HepG2 (cell line): ENCODE measurements around the gene ZNF213. TPM values are rescaled to one million over a fixed set of nuclear protein-coding genes. Genes with fewer than 3 reads are reported as not detected.

Experiments
- ATAC-seq: fragments of 200-7000 bp; cut with Tn5 transposase; 3 replicates; pipeline ENCODE4 v1.9.1; 2020; ENCODE audit warnings: mild to moderate bottlenecking, moderate library complexity
- BruUV-seq: library from RNA; stranded (reverse); fragments of 400-500 nt; replicated peaks from 2 replicates; lab custom pipeline; 2021; lab: Mats Ljungman, UMichigan
- CTCF ChIA-PET: fragments of 300-600 bp; formaldehyde crosslinking; extraction: SDS; loops from one replicate; lab custom pipeline; 2021; ENCODE audit warnings: low total read pairs, inconsistent platforms, low intra/inter-chr PET ratio; lab: Yijun Ruan, JAX
- POLR2A ChIA-PET: fragments of 350-600 bp; sonication (Branson Sonifier 250); formaldehyde crosslinking; loops from one replicate; lab custom pipeline; 2020; ENCODE audit warnings: antibody characterized with exemption, inconsistent platforms; lab: Yijun Ruan, JAX
- DNase-seq: peaks from one replicate; pipeline ENCODE4 v3.0.0-alpha.2; 2015; ENCODE audit warnings: low spot score
- FAIRE-seq: peaks from 3 replicates; lab custom pipeline; 2011; peaks lifted over from hg19 to GRCh38; lab: Jason Lieb, UNC
- H2AFZ ChIP-seq: one replicate; pipeline ENCODE4 v1.6.1; 2011; ENCODE audit warnings: low read length, inconsistent platforms
- H3K27ac ChIP-seq: fragments of 300-600 bp; 3 replicates; pipeline ENCODE4 v1.8.0; 2011; ENCODE audit warnings: mixed run types, mild to moderate bottlenecking, mixed read lengths, low read length, inconsistent platforms; ENCODE audit not compliant: insufficient read depth; ENCODE audit errors: extremely low read length
- H3K27me3 ChIP-seq, 2 experiments: fragments of 200-600 bp in 1 of 2; 2 replicates in 1 of 2; 3 replicates in 1 of 2; pipeline versions ENCODE4 v1.6.0 to v1.8.0; 2011; ENCODE audit warnings: low read length in 2 of 2, mild to moderate bottlenecking in 2 of 2, moderate library complexity in 2 of 2, inconsistent platforms in 1 of 2; ENCODE audit not compliant: insufficient read depth in 2 of 2, control insufficient read depth in 1 of 2
- H3K36me3 ChIP-seq, 2 experiments: fragments of 200-600 bp in 1 of 2; replicated peaks in 1 of 2; 2 replicates in 1 of 2; 3 replicates in 1 of 2; pipeline versions ENCODE4 v1.5.1 to v1.8.0; 2011; ENCODE audit warnings: low read length in 2 of 2, inconsistent platforms in 1 of 2; ENCODE audit not compliant: insufficient read depth in 2 of 2, control insufficient read depth in 1 of 2
- H3K4me1 ChIP-seq: 2 replicates; pipeline ENCODE4 v1.5.1; 2012; ENCODE audit warnings: low read length, inconsistent platforms; ENCODE audit not compliant: insufficient read depth
- H3K4me2 ChIP-seq: 2 replicates; pipeline ENCODE4 v1.6.0; 2011; ENCODE audit warnings: low read depth, low read length, inconsistent platforms
- H3K4me3 ChIP-seq, 3 experiments: fragments of 200-600 bp in 1 of 3; sonication (generic), shearing (Covaris generic) in 1 of 3; replicated peaks in 1 of 3; 2 replicates each; pipeline ENCODE4 v1.5.1; 2011 to 2016; ENCODE audit warnings: low read length in 3 of 3, inconsistent platforms in 2 of 3, low read depth in 2 of 3, mild to moderate bottlenecking in 2 of 3, control low read depth in 1 of 3, mixed read lengths in 1 of 3; ENCODE audit not compliant: insufficient read depth in 1 of 3
- H3K79me2 ChIP-seq: one replicate; pipeline ENCODE4 v1.6.1; 2011; ENCODE audit warnings: low read length, inconsistent platforms; ENCODE audit not compliant: insufficient read depth
- H3K9ac ChIP-seq: 2 replicates; pipeline ENCODE4 v1.6.0; 2011; ENCODE audit warnings: mild to moderate bottlenecking, low read depth, low read length, inconsistent platforms; ENCODE audit not compliant: insufficient read depth
- H3K9me3 ChIP-seq: 2 replicates; pipeline ENCODE4 v1.5.1; 2012; ENCODE audit warnings: mild to moderate bottlenecking, low read length
- H4K20me1 ChIP-seq: 2 replicates; pipeline ENCODE4 v1.6.0; 2011; ENCODE audit warnings: inconsistent platforms, mild to moderate bottlenecking, low read length, moderate library complexity; ENCODE audit not compliant: insufficient read depth
- AGO1 ChIP-seq: fragments of 200-400 bp; formaldehyde crosslinking; IDR thresholded peaks from 2 replicates; pipeline ENCODE4 v1.6.1; 2017; ENCODE audit warnings: mild to moderate bottlenecking, low read depth, low read length, moderate library complexity; ENCODE audit not compliant: poor library complexity, severe bottlenecking
- FOSL2 ChIP-seq: sonication (generic); formaldehyde crosslinking; IDR thresholded peaks from 2 replicates; pipeline ENCODE4 v1.4.0; 2020; ENCODE audit warnings: missing genetic modification reagents
- GABPB1 ChIP-seq: IDR thresholded peaks from 2 replicates; pipeline ENCODE4 v1.6.1; 2016; ENCODE audit warnings: mild to moderate bottlenecking, missing genetic modification reagents, moderate library complexity, missing compliant biosample characterization
- ISL2 ChIP-seq: sonication (generic); formaldehyde crosslinking; IDR thresholded peaks from 2 replicates; pipeline ENCODE4 v1.5.0; 2020; ENCODE audit warnings: missing genetic modification reagents
- KDM3A ChIP-seq: IDR thresholded peaks from 2 replicates; pipeline ENCODE4 v1.6.1; 2018; ENCODE audit warnings: low read depth, missing compliant biosample characterization
- KLF16 ChIP-seq, 2 experiments: sonication (generic) in 1 of 2; formaldehyde crosslinking in 1 of 2; IDR thresholded peaks; 2 replicates each; pipeline versions ENCODE4 v1.6.1 to v1.8.0; 2016 to 2023; ENCODE audit warnings: missing genetic modification reagents in 2 of 2, missing compliant biosample characterization in 1 of 2
- MIXL1 ChIP-seq: IDR thresholded peaks from 2 replicates; pipeline ENCODE4 v1.6.1; 2016
- NRL ChIP-seq: sonication (generic); formaldehyde crosslinking; IDR thresholded peaks from 2 replicates; pipeline ENCODE4 v1.5.0; 2020; ENCODE audit warnings: missing genetic modification reagents, mild to moderate bottlenecking, moderate library complexity, borderline replicate concordance
- PCBP1 ChIP-seq: fragments of 200-400 bp; formaldehyde crosslinking; IDR thresholded peaks from 2 replicates; pipeline ENCODE4 v1.6.1; 2017; ENCODE audit warnings: mild to moderate bottlenecking, low read depth, low read length, borderline replicate concordance
- PRPF4 ChIP-seq: fragments of 200-400 bp; formaldehyde crosslinking; IDR thresholded peaks from 2 replicates; pipeline ENCODE4 v1.6.1; 2016; ENCODE audit warnings: low read length, low read depth; ENCODE audit not compliant: poor library complexity, severe bottlenecking
- RFX5 ChIP-seq: IDR thresholded peaks from 2 replicates; pipeline ENCODE4 v1.6.1; 2011; ENCODE audit warnings: low read depth, low read length, improper control_type of control experiment
- SATB2 ChIP-seq: sonication (generic); formaldehyde crosslinking; IDR thresholded peaks from 2 replicates; pipeline ENCODE4 v1.5.0; 2020; ENCODE audit warnings: missing genetic modification reagents
- ZBTB38 ChIP-seq: sonication (generic); formaldehyde crosslinking; IDR thresholded peaks from 2 replicates; pipeline ENCODE4 v1.5.1; 2020; ENCODE audit warnings: mild to moderate bottlenecking, missing genetic modification reagents
- ZKSCAN1 ChIP-seq: fragments of 150-350 bp; IDR thresholded peaks from 2 replicates; pipeline ENCODE4 v1.6.1; 2014; ENCODE audit warnings: low read length
- ZNF296 ChIP-seq: sonication (generic); formaldehyde crosslinking; conservative IDR thresholded peaks from 2 replicates; pipeline ENCODE4 v1.5.0; 2020; ENCODE audit warnings: mild to moderate bottlenecking, missing genetic modification reagents
- ZNF431 ChIP-seq: sonication (generic); formaldehyde crosslinking; IDR thresholded peaks from 2 replicates; pipeline ENCODE4 v1.9.0; 2022; ENCODE audit warnings: missing genetic modification reagents, low read depth, mild to moderate bottlenecking, borderline replicate concordance
- ZNF569 ChIP-seq: sonication (generic); formaldehyde crosslinking; IDR thresholded peaks from 2 replicates; pipeline ENCODE4 v1.5.0; 2020; ENCODE audit warnings: mild to moderate bottlenecking, missing genetic modification reagents, moderate library complexity, borderline replicate concordance
- ZNF629 ChIP-seq: sonication (generic); formaldehyde crosslinking; conservative IDR thresholded peaks from 2 replicates; pipeline ENCODE4 v1.5.0; 2020; ENCODE audit warnings: missing genetic modification reagents
- ZNF781 ChIP-seq: sonication (generic); formaldehyde crosslinking; IDR thresholded peaks from 2 replicates; pipeline ENCODE4 v1.5.1; 2020; ENCODE audit warnings: borderline replicate concordance, mild to moderate bottlenecking, missing genetic modification reagents; ENCODE audit errors: not compliant biosample characterization
- ZNF883 ChIP-seq: sonication (generic); formaldehyde crosslinking; IDR thresholded peaks from 2 replicates; pipeline ENCODE4 v1.5.1; 2020; ENCODE audit warnings: mild to moderate bottlenecking, missing genetic modification reagents; ENCODE audit errors: not compliant biosample characterization
- WGBS: methylation state at CpG from one replicate; pipeline ENCODE4 v1.1.6; 2017; ENCODE audit warnings: low lambda C conversion rate; 5-methylcytosine and 5-hydroxymethylcytosine counted together
- in situ Hi-C: cut with HindIII; loops from 2 replicates; pipeline ENCODE4 v1.10.0; 2017; ENCODE audit warnings: low pct_unique_long_range_greater_than_20kb; ENCODE audit not compliant: extremely low pct_ligation_motif_present
- intact Hi-C: fragments of 100-400 bp; cut with micrococcal nuclease; formaldehyde crosslinking; loops from one replicate; pipeline ENCODE4 v1.10.0; 2022; ENCODE audit not compliant: unreplicated experiment
- polyA plus RNA-seq, 8 experiments: library from polyadenylated mRNA; depleted of rRNA in 3 of 8; stranded (reverse) in 7 of 8; unstranded in 1 of 8; fragments of >200 nt; fragmentation: Illumina TruSeq in 4 of 8; extraction: Trizol in 4 of 8; gene quantifications; 2 replicates each; pipeline versions ENCODE4 v1.2.1 to v1.2.3, GENCODE V29; 2011 to 2016; ENCODE audit warnings: low read depth in 4 of 8, missing spikeins in 1 of 8, mixed read lengths in 1 of 8; ENCODE audit not compliant: insufficient read depth in 1 of 8
- total RNA-seq, 5 experiments: library from RNA; depleted of rRNA; stranded (reverse); fragments of >200 nt; fragmentation: Illumina TruSeq; extraction: Trizol; gene quantifications; 2 replicates each; pipeline ENCODE4 v1.2.3, GENCODE V29; 2016; ENCODE audit warnings: low read depth in 1 of 5
- TF ChIP-seq, protein P1 (sequence below): sonication (generic); formaldehyde crosslinking; IDR thresholded peaks from 2 replicates; pipeline ENCODE4 v1.4.0; 2020; ENCODE audit warnings: mild to moderate bottlenecking, missing genetic modification reagents
- TF ChIP-seq, protein P2 (sequence below): sonication (generic); formaldehyde crosslinking; conservative IDR thresholded peaks from 2 replicates; pipeline ENCODE4 v1.4.0; 2020; ENCODE audit warnings: missing genetic modification reagents
- TF ChIP-seq, protein P3 (sequence below): sonication (generic); formaldehyde crosslinking; IDR thresholded peaks from 2 replicates; pipeline ENCODE4 v1.5.0; 2020; ENCODE audit warnings: missing genetic modification reagents

The ZNF213 gene
- total and polyA plus RNA-seq, 2 of the 13 experiments (the other 11 are each of a cell fraction or from before 2014, with no cell fraction given): 0.59 to 0.97 TPM

DNA sequence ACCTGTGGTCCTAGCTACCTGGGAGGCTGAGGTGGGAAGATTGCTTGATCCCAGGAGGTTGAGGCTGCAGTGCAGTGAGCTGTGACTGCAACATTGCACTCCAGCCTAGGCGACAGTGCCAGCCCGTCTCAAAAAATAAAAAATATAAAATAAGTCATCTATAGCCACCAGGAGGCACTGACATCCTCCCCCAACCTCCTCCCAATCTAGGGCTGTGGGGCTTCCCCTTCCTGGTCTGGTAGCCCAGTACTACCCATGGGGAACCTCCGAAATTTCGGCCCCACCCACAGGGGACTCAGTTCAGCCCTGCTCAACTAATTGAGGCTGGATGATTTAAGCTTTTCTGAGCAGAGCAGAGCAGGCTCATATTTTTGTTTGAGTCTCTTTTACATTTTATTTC, 39.0 kb upstream of the ZNF213 start (continued):
- no peak for TF ChIP-seq ZNF569 (CRISPR knock-in tag)
- TF ChIP-seq NRL (CRISPR knock-in tag): no peak
- no peak for TF ChIP-seq AGO1
- TF ChIP-seq, protein P1, sequence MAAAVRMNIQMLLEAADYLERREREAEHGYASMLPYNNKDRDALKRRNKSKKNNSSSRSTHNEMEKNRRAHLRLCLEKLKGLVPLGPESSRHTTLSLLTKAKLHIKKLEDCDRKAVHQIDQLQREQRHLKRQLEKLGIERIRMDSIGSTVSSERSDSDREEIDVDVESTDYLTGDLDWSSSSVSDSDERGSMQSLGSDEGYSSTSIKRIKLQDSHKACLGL (CRISPR knock-in tag): no peak
- no peak for TF ChIP-seq MIXL1
- TF ChIP-seq ZNF431 (CRISPR knock-in tag): no peak
- TF ChIP-seq, all 625 proteins: peak for 0

DNA sequence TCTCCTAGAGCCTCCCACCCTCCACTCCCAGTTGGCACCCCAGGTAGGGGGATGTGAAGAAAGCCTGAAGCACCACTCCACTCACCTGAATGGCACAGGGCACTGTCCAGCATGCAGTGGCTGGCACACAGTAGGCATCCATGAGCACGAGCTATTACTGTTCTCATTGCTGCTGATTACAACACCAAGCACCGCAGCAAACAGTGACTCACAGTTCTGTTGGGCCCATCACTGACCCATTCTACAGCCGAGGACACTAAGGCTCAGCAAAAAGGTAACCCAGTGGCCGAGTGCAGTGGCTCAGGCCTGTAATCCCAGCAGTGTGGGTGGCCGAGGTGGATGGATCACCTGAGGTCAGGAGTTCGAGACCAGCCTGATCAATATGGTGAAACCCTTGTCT, 38.5 kb upstream of the ZNF213 start:
- ChIA-PET CTCF (interaction anchor here (1.4 kb wide), 1 partner anchor 36 kb away, joined by 7 read pairs; no protein-coding TSS in a partner anchor), POLR2A (interaction anchor here (3.3 kb wide), 1 partner anchor 31 kb away, joined by 13 read pairs; the partner anchor contains the start of gene IL32)
- Histone ChIP-seq H3K9me3 (no peaks in the 10 kb centered on the region), H3K4me2 (no peak overlapping the region), H3K4me3 (no peak overlapping the region), H2AFZ (no peak overlapping the region), H3K4me1 (peaks cover 42% of the 10 kb centered on the region), H4K20me1 (no peaks in the 10 kb centered on the region), H3K36me3 (no peaks in the 10 kb centered on the region), H3K79me2 (no peaks in the 10 kb centered on the region), H3K27me3 (peaks cover 0 to 24% of the 10 kb centered on the region in 2 experiments; a peak in 2 of 5 replicates), H3K9ac (no peak overlapping the region), H3K27ac (no peak overlapping the region)
- FAIRE-seq (no peak), DNase-seq (no peak), ATAC-seq (no peak)
- 43% methylated on average over 2 of the region's 6 CpGs for WGBS
- BruUV-seq: no TSS peak
- intact Hi-C loops: loop anchor here (5.0 kb wide), 1 partner anchor 36 kb away; no protein-coding TSS in a partner anchor
- in situ Hi-C loops: no loop called here
- TF ChIP-seq, protein P2, sequence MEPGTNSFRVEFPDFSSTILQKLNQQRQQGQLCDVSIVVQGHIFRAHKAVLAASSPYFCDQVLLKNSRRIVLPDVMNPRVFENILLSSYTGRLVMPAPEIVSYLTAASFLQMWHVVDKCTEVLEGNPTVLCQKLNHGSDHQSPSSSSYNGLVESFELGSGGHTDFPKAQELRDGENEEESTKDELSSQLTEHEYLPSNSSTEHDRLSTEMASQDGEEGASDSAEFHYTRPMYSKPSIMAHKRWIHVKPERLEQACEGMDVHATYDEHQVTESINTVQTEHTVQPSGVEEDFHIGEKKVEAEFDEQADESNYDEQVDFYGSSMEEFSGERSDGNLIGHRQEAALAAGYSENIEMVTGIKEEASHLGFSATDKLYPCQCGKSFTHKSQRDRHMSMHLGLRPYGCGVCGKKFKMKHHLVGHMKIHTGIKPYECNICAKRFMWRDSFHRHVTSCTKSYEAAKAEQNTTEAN (CRISPR knock-in tag): no peak
- no peak for TF ChIP-seq ISL2 (CRISPR knock-in tag)
- TF ChIP-seq FOSL2 (CRISPR knock-in tag): peak; percentile 58
- TF ChIP-seq PCBP1: no peak
- TF ChIP-seq ZNF629 (CRISPR knock-in tag): peak; percentile 79
- no peak for TF ChIP-seq PRPF4
- TF ChIP-seq KDM3A: no peak
- no peak for TF ChIP-seq ZNF781 (CRISPR knock-in tag)
- TF ChIP-seq ZKSCAN1: peak; percentile 73; the same call in 1 of the 2 replicates
- TF ChIP-seq ZBTB38 (CRISPR knock-in tag): no peak
- TF ChIP-seq KLF16 (CRISPR knock-in tag; IDR thresholded peaks at IDR 0.05): no peak
- TF ChIP-seq ZNF296 (CRISPR knock-in tag): no peak
- no peak for TF ChIP-seq RFX5
- TF ChIP-seq SATB2 (CRISPR knock-in tag): no peak
- TF ChIP-seq GABPB1 (CRISPR knock-in tag): no peak
- TF ChIP-seq, protein P3, sequence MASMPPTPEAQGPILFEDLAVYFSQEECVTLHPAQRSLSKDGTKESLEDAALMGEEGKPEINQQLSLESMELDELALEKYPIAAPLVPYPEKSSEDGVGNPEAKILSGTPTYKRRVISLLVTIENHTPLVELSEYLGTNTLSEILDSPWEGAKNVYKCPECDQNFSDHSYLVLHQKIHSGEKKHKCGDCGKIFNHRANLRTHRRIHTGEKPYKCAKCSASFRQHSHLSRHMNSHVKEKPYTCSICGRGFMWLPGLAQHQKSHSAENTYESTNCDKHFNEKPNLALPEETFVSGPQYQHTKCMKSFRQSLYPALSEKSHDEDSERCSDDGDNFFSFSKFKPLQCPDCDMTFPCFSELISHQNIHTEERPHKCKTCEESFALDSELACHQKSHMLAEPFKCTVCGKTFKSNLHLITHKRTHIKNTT: no peak
- TF ChIP-seq ZNF883 (CRISPR knock-in tag): no peak
